ENCODE data around the gene SPOP.
"Not testable (repeated sequence)": the region's sequence is repeated elsewhere in the genome, so short reads cannot be mapped to it uniquely, and the experiment has no call there.

The SPOP gene

GRCh38 chr17:49568695-49569047 is 109.2 kb downstream of the SPOP start:
- not testable (repeated sequence) for DNase-seq

GRCh38 chr17:49567871-49568694 is 109.8 kb downstream of the SPOP start:
- no peak for DNase-seq

GRCh38 chr17:49567104-49567521 is 110.8 kb downstream of the SPOP start:
- DNase-seq, result no peak

GRCh38 chr17:49566668-49567071 is 111.2 kb downstream of the SPOP start:
- no peak for DNase-seq

- no peak for DNase-seq
Measured at GRCh38 chr17:49565948-49566491, 111.9 kb downstream of the SPOP start.

- no peak for DNase-seq
Measured at GRCh38 chr17:49564638-49565037, 113.3 kb downstream of the SPOP start.

- no peak for DNase-seq
Measured at GRCh38 chr17:49557312-49558024, 120.4 kb downstream of the SPOP start.

- peak; percentile 50 for DNase-seq
Measured at GRCh38 chr17:49556223-49556943, 121.5 kb downstream of the SPOP start.

GRCh38 chr17:49555495-49556222 is 122.2 kb downstream of the SPOP start:
- DNase-seq, result no peak

- DNase-seq, result no peak
Measured at GRCh38 chr17:49554694-49555494, 123.0 kb downstream of the SPOP start.

GRCh38 chr17:49553676-49554335 is 124.1 kb downstream of the SPOP start:
- no peak for DNase-seq

- no peak for DNase-seq
Measured at GRCh38 chr17:49552070-49552751, 125.7 kb downstream of the SPOP start.

- no peak for DNase-seq
Measured at GRCh38 chr17:49551221-49552069, 126.5 kb downstream of the SPOP start.

GRCh38 chr17:49550764-49551163 is 127.1 kb downstream of the SPOP start:
- not testable (repeated sequence) for DNase-seq

GRCh38 chr17:49549691-49550678 is 127.9 kb downstream of the SPOP start:
- no peak for DNase-seq

GRCh38 chr17:49549311-49549605 is 128.6 kb downstream of the SPOP start:
- DNase-seq, result no peak

Measured in NCI-H446 treated with DMSO at 0.1 percent for 48 hours (cell line).